ENCODE results near the gene ARHGEF9.

Gene ARHGEF9

DNA sequence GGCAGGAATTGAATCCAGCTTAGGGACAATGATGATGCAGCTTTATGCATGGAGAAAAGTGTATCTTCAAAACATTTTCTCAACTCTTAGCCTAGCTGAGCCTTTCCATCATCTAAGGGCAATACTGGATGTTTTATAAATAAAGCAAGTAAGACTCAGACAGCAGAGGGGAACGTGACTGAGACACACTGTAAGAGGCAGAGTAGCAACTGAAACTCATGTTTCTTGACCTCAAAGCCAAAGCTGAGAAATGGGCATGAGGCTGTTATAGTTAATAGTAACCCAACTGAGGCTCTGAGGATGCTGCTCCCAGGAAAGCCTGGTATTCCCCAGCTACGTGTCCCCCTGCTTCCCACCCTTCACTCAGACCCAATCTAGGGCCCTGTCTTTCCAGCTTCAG, 44.6 kb downstream of the ARHGEF9 start:
- H3K4me3 ChIP-seq (IDR thresholded peaks at IDR 0.05; ENCODE audit: insufficient read depth, low read depth, low read length): no peak overlapping the region
- H3K4me1 ChIP-seq (ENCODE audit: low read depth, poor library complexity, severe bottlenecking): peaks cover 44% of the 10 kb centered on the region
- H3K36me3 ChIP-seq (ENCODE audit: insufficient read depth): no peaks in the 10 kb centered on the region
- no peak overlapping the region for H2AFZ ChIP-seq (ENCODE audit: low read depth)
- no peaks in the 10 kb centered on the region for H3K79me2 ChIP-seq (ENCODE audit: insufficient read depth, low read depth)
- H4K20me1 ChIP-seq (ENCODE audit: insufficient read depth): no peaks in the 10 kb centered on the region
- H3K9ac ChIP-seq: no peak overlapping the region
- H3K27me3 ChIP-seq (ENCODE audit: insufficient read depth, low read depth): no peaks in the 10 kb centered on the region
- peak overlapping the region; percentile 39; the same call in 1 of the 2 replicates for H3K4me2 ChIP-seq
- no peak overlapping the region for H3K27ac ChIP-seq
- TF ChIP-seq, protein P1, sequence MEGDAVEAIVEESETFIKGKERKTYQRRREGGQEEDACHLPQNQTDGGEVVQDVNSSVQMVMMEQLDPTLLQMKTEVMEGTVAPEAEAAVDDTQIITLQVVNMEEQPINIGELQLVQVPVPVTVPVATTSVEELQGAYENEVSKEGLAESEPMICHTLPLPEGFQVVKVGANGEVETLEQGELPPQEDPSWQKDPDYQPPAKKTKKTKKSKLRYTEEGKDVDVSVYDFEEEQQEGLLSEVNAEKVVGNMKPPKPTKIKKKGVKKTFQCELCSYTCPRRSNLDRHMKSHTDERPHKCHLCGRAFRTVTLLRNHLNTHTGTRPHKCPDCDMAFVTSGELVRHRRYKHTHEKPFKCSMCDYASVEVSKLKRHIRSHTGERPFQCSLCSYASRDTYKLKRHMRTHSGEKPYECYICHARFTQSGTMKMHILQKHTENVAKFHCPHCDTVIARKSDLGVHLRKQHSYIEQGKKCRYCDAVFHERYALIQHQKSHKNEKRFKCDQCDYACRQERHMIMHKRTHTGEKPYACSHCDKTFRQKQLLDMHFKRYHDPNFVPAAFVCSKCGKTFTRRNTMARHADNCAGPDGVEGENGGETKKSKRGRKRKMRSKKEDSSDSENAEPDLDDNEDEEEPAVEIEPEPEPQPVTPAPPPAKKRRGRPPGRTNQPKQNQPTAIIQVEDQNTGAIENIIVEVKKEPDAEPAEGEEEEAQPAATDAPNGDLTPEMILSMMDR (conservative IDR thresholded peaks at IDR 0.05; ENCODE audit: low read depth, low read length): no peak

DNA sequence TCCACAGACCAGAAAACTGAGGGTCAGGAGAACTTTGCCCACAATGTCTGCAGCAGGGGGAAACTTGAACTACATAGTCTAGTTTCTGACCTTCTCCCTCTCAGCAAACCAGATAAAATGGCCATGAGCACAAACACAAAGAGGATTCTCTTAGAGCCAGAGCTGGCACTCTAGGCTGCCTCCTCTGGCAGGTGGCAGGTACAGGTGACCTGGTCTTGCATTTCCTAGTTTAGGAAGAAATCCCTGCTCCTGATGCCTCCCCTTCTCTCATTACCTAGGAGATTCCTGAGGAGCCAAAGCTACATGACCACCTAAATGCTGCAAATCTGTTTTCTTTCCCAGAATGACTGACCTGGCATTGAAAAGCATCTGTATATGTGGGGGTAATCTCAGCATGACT, 45.1 kb downstream of the ARHGEF9 start:
- Histone ChIP-seq H3K27ac (no peak overlapping the region), H3K4me2 (no peak overlapping the region), H4K20me1 (ENCODE audit: insufficient read depth) (no peaks in the 10 kb centered on the region), H2AFZ (ENCODE audit: low read depth) (no peak overlapping the region), H3K79me2 (ENCODE audit: insufficient read depth, low read depth) (no peaks in the 10 kb centered on the region), H3K9ac (no peak overlapping the region), H3K27me3 (ENCODE audit: insufficient read depth, low read depth) (no peaks in the 10 kb centered on the region), H3K36me3 (ENCODE audit: insufficient read depth) (no peaks in the 10 kb centered on the region), H3K4me3 (IDR thresholded peaks at IDR 0.05; ENCODE audit: insufficient read depth, low read depth, low read length) (no peak overlapping the region), H3K4me1 (ENCODE audit: low read depth, poor library complexity, severe bottlenecking) (peaks cover 44% of the 10 kb centered on the region)
- TF ChIP-seq, protein P1 (conservative IDR thresholded peaks at IDR 0.05; ENCODE audit: low read depth, low read length): no peak

- Histone ChIP-seq H2AFZ (ENCODE audit: low read depth) (no peak overlapping the region), H3K4me2 (0 out of 2 replicates have a peak overlapping the region, but pooled peaks have one; percentile 21), H3K27ac (no peak overlapping the region), H3K4me3 (IDR thresholded peaks at IDR 0.05; ENCODE audit: insufficient read depth, low read depth, low read length) (no peak overlapping the region), H3K79me2 (ENCODE audit: insufficient read depth, low read depth) (no peaks in the 10 kb centered on the region), H3K36me3 (ENCODE audit: insufficient read depth) (no peaks in the 10 kb centered on the region), H4K20me1 (ENCODE audit: insufficient read depth) (no peaks in the 10 kb centered on the region), H3K27me3 (ENCODE audit: insufficient read depth, low read depth) (no peaks in the 10 kb centered on the region), H3K9ac (no peak overlapping the region), H3K4me1 (ENCODE audit: low read depth, poor library complexity, severe bottlenecking) (peaks cover 44% of the 10 kb centered on the region)
- TF ChIP-seq, protein P1 (conservative IDR thresholded peaks at IDR 0.05; ENCODE audit: low read depth, low read length): no peak
Observed at GRCh38 chrX:63738696-63739095, 46.3 kb downstream of the ARHGEF9 start.

- TF ChIP-seq, protein P1 (conservative IDR thresholded peaks at IDR 0.05; ENCODE audit: low read depth, low read length): no peak
- Histone ChIP-seq H3K27ac (no peak overlapping the region), H4K20me1 (ENCODE audit: insufficient read depth) (no peaks in the 10 kb centered on the region), H3K4me2 (no peak overlapping the region), H3K36me3 (ENCODE audit: insufficient read depth) (no peaks in the 10 kb centered on the region), H2AFZ (ENCODE audit: low read depth) (no peak overlapping the region), H3K9ac (no peak overlapping the region), H3K4me3 (IDR thresholded peaks at IDR 0.05; ENCODE audit: insufficient read depth, low read depth, low read length) (no peak overlapping the region), H3K4me1 (ENCODE audit: low read depth, poor library complexity, severe bottlenecking) (peaks cover 39% of the 10 kb centered on the region), H3K79me2 (ENCODE audit: insufficient read depth, low read depth) (no peaks in the 10 kb centered on the region), H3K27me3 (ENCODE audit: insufficient read depth, low read depth) (no peaks in the 10 kb centered on the region)
Observed at GRCh38 chrX:63737131-63737921, 47.7 kb downstream of the ARHGEF9 start.
